Activated naive CD8-positive, alpha-beta T cell treated with anti-CD3 and anti-CD28 coated beads, Interleukin-2, amount 10 ng/mL, durations not matched to agents 7 days and 5 days (primary cell): ENCODE measurements around the gene ARHGEF1. TPM values are rescaled to one million over a fixed set of nuclear protein-coding genes. Genes with fewer than 3 reads are reported as not detected.
A peak's percentile ranks its signal among the peaks of the same experiment; 100 is the strongest.

Source experiments
- ATAC-seq: fragments of 150-1000 bp; cut with Tn5 transposase; one replicate; pipeline ENCODE4 v1.10.0; 2021; ENCODE audit warnings: low read depth, moderate library complexity
- POLR2A ChIA-PET: fragments of 350-600 bp; sonication (Branson Sonifier 250); formaldehyde crosslinking; loops from one replicate; lab custom pipeline; 2021; ENCODE audit warnings: antibody characterized with exemption; lab: Charles Lee
- DNase-seq: peaks from one replicate; pipeline ENCODE4 v3.0.0; 2021
- H3K27ac Mint-ChIP-seq: one replicate; pipeline ENCODE4 v1.8.0; 2022; ENCODE audit warnings: mild to moderate bottlenecking, mixed read lengths
- H3K27me3 Mint-ChIP-seq: one replicate; pipeline ENCODE4 v1.8.0; 2022; ENCODE audit warnings: mild to moderate bottlenecking, moderate library complexity, mixed read lengths
- H3K36me3 Mint-ChIP-seq: one replicate; pipeline ENCODE4 v1.8.0; 2021; ENCODE audit warnings: mild to moderate bottlenecking, mixed read lengths
- H3K4me1 Mint-ChIP-seq: one replicate; pipeline ENCODE4 v1.8.0; 2021; ENCODE audit warnings: mixed read lengths
- H3K4me3 Mint-ChIP-seq: one replicate; pipeline ENCODE4 v1.8.0; 2022; ENCODE audit warnings: mild to moderate bottlenecking, moderate library complexity, mixed read lengths
- H3K9me3 Mint-ChIP-seq: one replicate; pipeline ENCODE4 v1.8.0; 2021; ENCODE audit warnings: mixed read lengths
- total RNA-seq, 2 experiments: library from RNA; stranded (reverse); gene quantifications; one replicate each; pipeline ENCODE4 v1.2.3, GENCODE V29; 2021

The ARHGEF1 gene
- total RNA-seq, 2 experiments from 2014 or later, result 807 to 824 TPM

DNA sequence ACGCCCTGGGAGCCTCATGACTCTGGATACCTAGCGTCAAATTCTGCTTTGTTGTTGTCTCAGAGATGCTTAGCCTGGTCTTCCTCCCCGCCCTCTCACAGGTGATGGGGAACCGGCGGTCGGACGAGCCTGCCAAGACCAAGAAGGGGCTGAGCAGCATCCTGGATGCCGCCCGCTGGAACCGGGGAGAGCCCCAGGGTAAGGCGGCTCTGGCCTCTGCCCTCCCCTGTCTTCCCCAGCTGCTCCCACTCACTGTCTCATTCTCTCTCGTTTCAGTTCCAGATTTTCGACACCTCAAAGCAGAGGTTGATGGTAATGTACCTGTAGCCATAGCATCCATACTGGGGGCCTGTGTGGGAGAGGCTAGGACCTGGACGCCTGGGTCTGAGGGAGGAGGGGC lies 11.4 kb downstream of the ARHGEF1 start:
- Mint-ChIP-seq H3K4me3 (no peak overlapping the region), H3K9me3 (no peaks in the 10 kb centered on the region), H3K4me1 (peaks cover 34% of the 10 kb centered on the region), H3K27me3 (no peaks in the 10 kb centered on the region), H3K36me3 (peaks cover 28% of the 10 kb centered on the region), H3K27ac (peak overlapping the region; percentile 80)
- no peak for ATAC-seq
- DNase-seq, result no peak
- POLR2A ChIA-PET, result interaction anchor here (0.6 to 2.5 kb wide), 2 partner anchors 9 to 31 kb away, joined by 5 to 13 read pairs; no protein-coding TSS in a partner anchor

- POLR2A ChIA-PET, result interaction anchor here (0.5 to 2.5 kb wide), 5 partner anchors 8 to 38 kb away, joined by 3 to 13 read pairs (median 5); no protein-coding TSS in a partner anchor
- ATAC-seq (peak; percentile 21), DNase-seq (no peak)
- H3K4me1 Mint-ChIP-seq, result peaks cover 31% of the 10 kb centered on the region
- no peaks in the 10 kb centered on the region for H3K27me3 Mint-ChIP-seq
- H3K27ac Mint-ChIP-seq, result peak overlapping the region; percentile 71
- peaks cover 23% of the 10 kb centered on the region for H3K36me3 Mint-ChIP-seq
- no peak overlapping the region for H3K4me3 Mint-ChIP-seq
- H3K9me3 Mint-ChIP-seq, result no peaks in the 10 kb centered on the region
These were observed 13.0 kb downstream of the ARHGEF1 start for GRCh38 chr19:41895745-41896580.

GRCh38 chr19:41896581-41896942 lies 13.6 kb downstream of the ARHGEF1 start:
- Mint-ChIP-seq H3K27me3 (no peaks in the 10 kb centered on the region), H3K9me3 (no peaks in the 10 kb centered on the region), H3K27ac (peak overlapping the region; percentile 71), H3K36me3 (peaks cover 22% of the 10 kb centered on the region), H3K4me1 (peaks cover 26% of the 10 kb centered on the region), H3K4me3 (no peak overlapping the region)
- POLR2A ChIA-PET, result interaction anchor here (0.9 to 2.5 kb wide), 3 partner anchors 8 to 11 kb away, joined by 4 to 13 read pairs (median 7); no protein-coding TSS in a partner anchor
- no peak for DNase-seq
- no peak for ATAC-seq

GRCh38 chr19:41897181-41897580 lies 14.2 kb downstream of the ARHGEF1 start:
- DNase-seq, result no peak
- no peaks in the 10 kb centered on the region for H3K9me3 Mint-ChIP-seq
- no peak for ATAC-seq
- no peak overlapping the region for H3K4me3 Mint-ChIP-seq
- H3K4me1 Mint-ChIP-seq, result peaks cover 25% of the 10 kb centered on the region
- H3K27me3 Mint-ChIP-seq, result no peaks in the 10 kb centered on the region
- peaks cover 24% of the 10 kb centered on the region for H3K36me3 Mint-ChIP-seq
- POLR2A ChIA-PET, result interaction anchor here (0.6 kb wide), 1 partner anchor 24 kb away, joined by 3 read pairs; no protein-coding TSS in a partner anchor
- H3K27ac Mint-ChIP-seq, result no peak overlapping the region

- Mint-ChIP-seq H3K4me3 (no peak overlapping the region), H3K9me3 (no peaks in the 10 kb centered on the region), H3K27me3 (no peaks in the 10 kb centered on the region), H3K27ac (peak overlapping the region; percentile 79), H3K36me3 (peaks cover 23% of the 10 kb centered on the region), H3K4me1 (peaks cover 25% of the 10 kb centered on the region)
- ATAC-seq (no peak), DNase-seq (no peak)
- POLR2A ChIA-PET, result interaction anchor here (0.6 to 1.3 kb wide), 2 partner anchors 9 to 25 kb away, joined by 3 to 6 read pairs; no protein-coding TSS in a partner anchor
These were observed 14.8 kb downstream of the ARHGEF1 start for GRCh38 chr19:41897820-41898219.

DNA sequence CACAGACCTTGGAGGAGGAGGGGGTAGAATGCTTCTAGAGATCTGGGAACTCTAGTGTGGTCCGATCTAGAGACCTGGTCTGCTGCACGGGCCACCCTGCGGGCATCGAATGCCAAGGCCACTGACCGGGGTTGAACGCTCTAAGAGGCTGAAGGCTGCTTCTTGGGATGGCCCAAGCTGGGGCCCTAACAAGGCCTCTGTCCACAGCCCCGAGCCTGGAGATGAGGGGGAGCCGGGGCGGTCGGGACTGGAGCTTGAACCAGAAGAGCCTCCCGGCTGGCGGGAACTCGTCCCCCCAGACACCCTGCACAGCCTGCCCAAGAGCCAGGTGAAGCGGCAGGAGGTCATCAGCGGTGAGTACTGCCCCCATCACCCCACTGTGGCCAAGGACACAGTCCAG lies 15.3 kb downstream of the ARHGEF1 start:
- Mint-ChIP-seq H3K4me1 (peaks cover 22% of the 10 kb centered on the region), H3K27me3 (no peaks in the 10 kb centered on the region), H3K27ac (no peak overlapping the region), H3K4me3 (no peak overlapping the region), H3K36me3 (peaks cover 21% of the 10 kb centered on the region), H3K9me3 (no peaks in the 10 kb centered on the region)
- POLR2A ChIA-PET, result interaction anchor here (1.3 kb wide), 1 partner anchor 10 kb away, joined by 6 read pairs; no protein-coding TSS in a partner anchor
- ATAC-seq (no peak), DNase-seq (no peak)

DNA sequence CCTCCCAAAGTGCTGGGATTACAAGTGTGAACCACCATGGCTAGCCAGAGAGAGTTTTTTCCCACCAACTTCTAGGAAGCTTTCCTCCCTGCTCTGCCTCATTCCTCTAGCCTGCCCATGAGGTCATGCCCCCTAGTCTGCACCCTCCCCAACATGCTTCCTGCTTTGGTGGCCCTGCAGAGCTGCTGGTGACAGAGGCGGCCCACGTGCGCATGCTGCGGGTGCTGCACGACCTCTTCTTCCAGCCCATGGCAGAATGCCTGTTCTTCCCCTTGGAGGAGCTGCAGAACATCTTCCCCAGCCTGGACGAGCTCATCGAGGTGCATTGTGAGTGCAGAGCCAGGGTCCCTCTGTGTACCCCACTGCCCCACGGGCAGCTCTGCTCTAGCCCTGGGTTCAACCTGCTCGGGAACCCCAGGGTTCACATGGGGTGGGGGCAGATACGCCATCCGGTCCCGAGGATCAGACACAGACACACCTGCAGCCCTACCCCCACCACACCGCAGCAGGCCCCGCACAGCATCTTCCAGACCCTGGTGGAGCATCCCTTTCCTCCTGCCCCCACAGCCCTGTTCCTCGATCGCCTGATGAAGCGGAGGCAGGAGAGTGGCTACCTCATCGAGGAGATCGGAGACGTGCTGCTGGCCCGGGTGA lies 18.9 kb downstream of the ARHGEF1 start:
- H3K36me3 Mint-ChIP-seq, result peaks cover 34% of the 10 kb centered on the region
- H3K9me3 Mint-ChIP-seq, result no peaks in the 10 kb centered on the region
- no peaks in the 10 kb centered on the region for H3K27me3 Mint-ChIP-seq
- POLR2A ChIA-PET, result interaction anchor here (0.6 to 4.1 kb wide), 8 partner anchors 9 to 55 kb away, joined by 3 to 31 read pairs (median 5); partner anchors contain the start of gene ERFL
- ATAC-seq, result peak; percentile 31
- peaks cover 20% of the 10 kb centered on the region for H3K4me1 Mint-ChIP-seq
- peak overlapping the region; percentile 70 for H3K27ac Mint-ChIP-seq
- no peak for DNase-seq
- H3K4me3 Mint-ChIP-seq, result no peak overlapping the region

DNA sequence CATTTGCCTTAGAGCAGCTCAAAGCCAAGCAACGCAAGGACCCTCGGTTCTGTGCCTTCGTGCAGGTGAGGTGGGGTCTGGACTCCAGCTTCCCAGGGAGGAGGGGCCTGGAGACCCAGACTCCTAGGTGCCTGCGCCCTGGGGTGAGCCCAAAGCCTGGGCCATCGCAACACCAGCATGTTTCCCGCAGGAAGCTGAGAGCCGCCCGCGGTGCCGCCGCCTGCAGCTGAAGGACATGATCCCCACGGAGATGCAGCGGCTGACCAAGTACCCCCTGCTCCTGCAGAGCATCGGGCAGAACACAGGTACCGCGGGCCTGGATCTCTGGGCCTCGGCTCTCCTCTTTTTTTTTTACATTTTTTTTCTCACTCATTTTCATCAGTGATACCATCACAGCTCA lies 19.6 kb downstream of the ARHGEF1 start:
- DNase-seq, result no peak

DNA sequence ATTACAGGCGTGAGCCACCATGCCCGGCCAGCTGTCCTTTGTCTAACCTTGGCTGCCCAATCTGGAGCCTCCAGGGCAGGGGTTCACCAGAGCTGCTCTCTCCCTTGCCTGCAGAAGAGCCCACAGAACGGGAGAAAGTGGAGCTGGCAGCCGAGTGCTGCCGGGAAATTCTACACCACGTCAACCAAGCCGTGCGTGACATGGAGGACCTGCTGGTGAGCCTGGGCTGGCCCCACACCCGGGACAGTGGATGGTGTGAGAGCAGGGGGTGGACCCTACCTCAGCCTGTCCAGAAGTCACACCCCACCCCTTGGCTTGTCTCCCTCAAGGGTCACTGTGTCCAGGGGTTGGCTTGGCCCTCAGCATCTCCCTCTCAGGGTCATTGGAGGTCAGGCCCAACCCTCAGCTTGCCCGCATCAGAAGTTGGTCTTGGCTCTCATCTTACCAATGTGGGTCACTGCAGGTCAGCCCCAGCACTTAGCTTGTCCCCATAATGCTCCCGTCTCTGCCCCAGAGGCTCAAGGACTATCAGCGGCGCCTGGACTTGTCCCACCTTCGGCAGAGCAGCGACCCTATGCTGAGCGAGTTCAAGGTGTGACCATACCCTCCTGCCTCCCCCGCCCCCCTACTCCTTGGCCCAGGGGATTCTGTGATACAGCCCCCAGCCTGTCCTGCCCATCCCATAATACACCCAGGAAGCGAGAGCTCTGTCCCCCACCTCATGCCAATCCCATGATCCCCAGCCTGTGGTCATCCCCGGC lies 20.4 kb downstream of the ARHGEF1 start:
- Mint-ChIP-seq H3K27ac (no peak overlapping the region), H3K4me1 (peaks cover 18% of the 10 kb centered on the region), H3K36me3 (peaks cover 35% of the 10 kb centered on the region), H3K27me3 (no peaks in the 10 kb centered on the region), H3K9me3 (no peaks in the 10 kb centered on the region), H3K4me3 (no peak overlapping the region)
- DNase-seq, result no peak
- POLR2A ChIA-PET, result interaction anchor here (0.6 to 4.1 kb wide), 7 partner anchors 8 to 41 kb away, joined by 4 to 31 read pairs (median 5); partner anchors contain the start of gene ERFL
- ATAC-seq, result no peak

More for the DNA sequence above, 19.6 kb downstream of the ARHGEF1 start:
- peaks cover 36% of the 10 kb centered on the region for H3K36me3 Mint-ChIP-seq
- no peak overlapping the region for H3K27ac Mint-ChIP-seq
- H3K9me3 Mint-ChIP-seq, result no peaks in the 10 kb centered on the region
- ATAC-seq, result no peak
- POLR2A ChIA-PET, result interaction anchor here (1.1 to 4.1 kb wide), 7 partner anchors 9 to 32 kb away, joined by 4 to 31 read pairs (median 5); partner anchors contain the start of gene ERFL
- H3K27me3 Mint-ChIP-seq, result no peaks in the 10 kb centered on the region
- H3K4me1 Mint-ChIP-seq, result peaks cover 20% of the 10 kb centered on the region
- H3K4me3 Mint-ChIP-seq, result no peak overlapping the region

GRCh38 chr19:41904118-41904870 lies 21.3 kb downstream of the ARHGEF1 start:
- DNase-seq (no peak), ATAC-seq (no peak)
- H3K9me3 Mint-ChIP-seq, result no peaks in the 10 kb centered on the region
- POLR2A ChIA-PET, result interaction anchor here (1.1 to 2.0 kb wide), 6 partner anchors 8 to 31 kb away, joined by 4 to 7 read pairs (median 4); partner anchors contain the start of gene ARHGEF1
- H3K27me3 Mint-ChIP-seq, result no peaks in the 10 kb centered on the region
- peak overlapping the region; percentile 42 for H3K27ac Mint-ChIP-seq
- no peak overlapping the region for H3K4me3 Mint-ChIP-seq
- peaks cover 31% of the 10 kb centered on the region for H3K36me3 Mint-ChIP-seq
- peaks cover 15% of the 10 kb centered on the region for H3K4me1 Mint-ChIP-seq

GRCh38 chr19:41905273-41906002 lies 22.5 kb downstream of the ARHGEF1 start:
- no peak for DNase-seq
- POLR2A ChIA-PET, result interaction anchor here (0.7 to 2.0 kb wide), 7 partner anchors 10 to 22 kb away, joined by 3 to 6 read pairs (median 4); partner anchors contain the start of gene ARHGEF1
- Mint-ChIP-seq H3K27me3 (no peaks in the 10 kb centered on the region), H3K27ac (no peak overlapping the region), H3K9me3 (no peaks in the 10 kb centered on the region), H3K4me1 (peaks cover 14% of the 10 kb centered on the region), H3K4me3 (no peak overlapping the region), H3K36me3 (peaks cover 35% of the 10 kb centered on the region)
- no peak for ATAC-seq
